ENCODE data around the gene ELP5. TPM values are rescaled to one million over a fixed set of nuclear protein-coding genes. Genes with fewer than 3 reads are reported as not detected.

Gene ELP5
- polyA plus RNA-seq, 1 of the 3 experiments (the other 2 are of a cell fraction): 45.4 TPM

- TF ChIP-seq CHD2 (IDR thresholded peaks at IDR 0.05; ENCODE audit: low read length, partially characterized antibody) (peak; percentile 41), FOXJ3 (CRISPR knock-in tag; IDR thresholded peaks at IDR 0.05) (no peak), RFX5 (IDR thresholded peaks at IDR 0.05; ENCODE audit: low read length) (no peak), EP300 (IDR thresholded peaks at IDR 0.05; ENCODE audit: borderline replicate concordance in 1 of 2, low read depth in 1 of 2, low read length in 1 of 2) (peak in 1 of 2 experiments; percentile 18; a peak in 1 of 4 replicates), NRF1 (IDR thresholded peaks at IDR 0.05; ENCODE audit: low read depth, low read length) (peak; percentile 68), RAD21 (IDR thresholded peaks at IDR 0.05; ENCODE audit: low read length) (no peak), FOSL2 (IDR thresholded peaks at IDR 0.05; ENCODE audit: borderline replicate concordance, low read depth) (no peak), NFIC (IDR thresholded peaks at IDR 0.05; ENCODE audit: borderline replicate concordance) (no peak)
- TF ChIP-seq, protein P1, sequence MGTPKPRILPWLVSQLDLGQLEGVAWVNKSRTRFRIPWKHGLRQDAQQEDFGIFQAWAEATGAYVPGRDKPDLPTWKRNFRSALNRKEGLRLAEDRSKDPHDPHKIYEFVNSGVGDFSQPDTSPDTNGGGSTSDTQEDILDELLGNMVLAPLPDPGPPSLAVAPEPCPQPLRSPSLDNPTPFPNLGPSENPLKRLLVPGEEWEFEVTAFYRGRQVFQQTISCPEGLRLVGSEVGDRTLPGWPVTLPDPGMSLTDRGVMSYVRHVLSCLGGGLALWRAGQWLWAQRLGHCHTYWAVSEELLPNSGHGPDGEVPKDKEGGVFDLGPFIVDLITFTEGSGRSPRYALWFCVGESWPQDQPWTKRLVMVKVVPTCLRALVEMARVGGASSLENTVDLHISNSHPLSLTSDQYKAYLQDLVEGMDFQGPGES (IDR thresholded peaks at IDR 0.05; ENCODE audit: low read depth, low read length): no peak
- TF ChIP-seq, protein P2, sequence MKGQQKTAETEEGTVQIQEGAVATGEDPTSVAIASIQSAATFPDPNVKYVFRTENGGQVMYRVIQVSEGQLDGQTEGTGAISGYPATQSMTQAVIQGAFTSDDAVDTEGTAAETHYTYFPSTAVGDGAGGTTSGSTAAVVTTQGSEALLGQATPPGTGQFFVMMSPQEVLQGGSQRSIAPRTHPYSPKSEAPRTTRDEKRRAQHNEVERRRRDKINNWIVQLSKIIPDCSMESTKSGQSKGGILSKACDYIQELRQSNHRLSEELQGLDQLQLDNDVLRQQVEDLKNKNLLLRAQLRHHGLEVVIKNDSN (IDR thresholded peaks at IDR 0.05; ENCODE audit: borderline replicate concordance, low read depth): no peak
- TF ChIP-seq, protein P3, sequence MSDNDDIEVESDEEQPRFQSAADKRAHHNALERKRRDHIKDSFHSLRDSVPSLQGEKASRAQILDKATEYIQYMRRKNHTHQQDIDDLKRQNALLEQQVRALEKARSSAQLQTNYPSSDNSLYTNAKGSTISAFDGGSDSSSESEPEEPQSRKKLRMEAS (IDR thresholded peaks at IDR 0.05; ENCODE audit: low read depth): no peak
Observed at GRCh38 chr17:7251661-7252175, 297 bp upstream of the ELP5 start, which contains the start of gene CTDNEP1 (continued).

- H3F3A ChIP-seq (replicated peaks; ENCODE audit: insufficient read depth): peaks cover 19% of the 10 kb centered on the region
- H3K9me2 ChIP-seq: no peaks in the 10 kb centered on the region
- no peaks in the 10 kb centered on the region for H4K20me1 ChIP-seq (ENCODE audit: insufficient read depth)
- H3K36me3 ChIP-seq (replicated peaks in 1 of 2; ENCODE audit: control insufficient read depth in 1 of 2, insufficient read depth in 2 of 2, low read length in 1 of 2): peaks cover 13 to 17% of the 10 kb centered on the region in 2 experiments
- peak overlapping the region; percentile 94 for H3K9ac ChIP-seq
- no peak for DNase-seq
- no peaks in the 10 kb centered on the region for H3K27me3 ChIP-seq (ENCODE audit: insufficient read depth)
- TF ChIP-seq MXI1 (IDR thresholded peaks at IDR 0.05; ENCODE audit: low read depth, low read length) (no peak), NRF1 (IDR thresholded peaks at IDR 0.05; ENCODE audit: low read depth, low read length) (no peak), TCF12 (IDR thresholded peaks at IDR 0.05) (no peak), SMC3 (IDR thresholded peaks at IDR 0.05; ENCODE audit: low read depth, low read length) (no peak), FOSL2 (IDR thresholded peaks at IDR 0.05; ENCODE audit: borderline replicate concordance, low read depth) (no peak), RFX5 (IDR thresholded peaks at IDR 0.05; ENCODE audit: low read length) (no peak), POLR2AphosphoS5 (IDR thresholded peaks at IDR 0.05; ENCODE audit: low read depth, low read length) (no peak), TEAD4 (IDR thresholded peaks at IDR 0.05; ENCODE audit: borderline replicate concordance, insufficient read depth) (no peak), USF2 (IDR thresholded peaks at IDR 0.05; ENCODE audit: borderline replicate concordance, low read depth, low read length) (no peak), FOXM1 (IDR thresholded peaks at IDR 0.05; ENCODE audit: low read depth) (no peak)
- TF ChIP-seq, protein P4, sequence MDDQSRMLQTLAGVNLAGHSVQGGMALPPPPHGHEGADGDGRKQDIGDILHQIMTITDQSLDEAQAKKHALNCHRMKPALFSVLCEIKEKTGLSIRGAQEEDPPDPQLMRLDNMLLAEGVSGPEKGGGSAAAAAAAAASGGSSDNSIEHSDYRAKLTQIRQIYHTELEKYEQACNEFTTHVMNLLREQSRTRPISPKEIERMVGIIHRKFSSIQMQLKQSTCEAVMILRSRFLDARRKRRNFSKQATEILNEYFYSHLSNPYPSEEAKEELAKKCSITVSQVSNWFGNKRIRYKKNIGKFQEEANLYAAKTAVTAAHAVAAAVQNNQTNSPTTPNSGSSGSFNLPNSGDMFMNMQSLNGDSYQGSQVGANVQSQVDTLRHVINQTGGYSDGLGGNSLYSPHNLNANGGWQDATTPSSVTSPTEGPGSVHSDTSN (IDR thresholded peaks at IDR 0.05): no peak
- TF ChIP-seq, protein P2 (IDR thresholded peaks at IDR 0.05; ENCODE audit: borderline replicate concordance, low read depth): no peak
- WGBS (ENCODE audit: low lambda C conversion rate): 46% methylated on average over 5 of the region's 5 CpGs
- peak overlapping the region; percentile 95 for H3K4me2 ChIP-seq
- H3K79me2 ChIP-seq (ENCODE audit: insufficient read depth): peaks cover 50% of the 10 kb centered on the region
- H2AFZ ChIP-seq (ENCODE audit: low read depth): peak overlapping the region; percentile 91
- H3K4me3 ChIP-seq (ENCODE audit: low read depth in 2 of 2, low read length in 1 of 2): peak overlapping the region; percentile 81 to 95
- CTCF ChIA-PET: interaction anchor here (1.1 kb wide), 1 partner anchor 43 kb away, joined by 4 read pairs; no protein-coding TSS in a partner anchor
- peak overlapping the region; percentile 97 to 99; a peak in 3 of 4 replicates for H3K27ac ChIP-seq (ENCODE audit: low read depth in 2 of 2, low read length in 1 of 2)
- POLR2A ChIA-PET: no interaction called here
- peaks cover 9 to 23% of the 10 kb centered on the region in 2 experiments; a peak in 3 of 4 replicates for H3K4me1 ChIP-seq (ENCODE audit: control insufficient read depth in 1 of 2, insufficient read depth in 2 of 2, low read depth in 1 of 2, low read length in 1 of 2)
- no peaks in the 10 kb centered on the region for H3K9me3 ChIP-seq
Observed at GRCh38 chr17:7253082-7253481, 1.1 kb downstream of the ELP5 start.

Data from SK-N-SH (cell line).